ENCODE measurements around the gene SCUBE1. TPM values are rescaled to one million over a fixed set of nuclear protein-coding genes. Genes with fewer than 3 reads are reported as not detected.

SCUBE1 gene
- total RNA-seq, 2 experiments from 2014 or later: 0.07 TPM; not detected in 1

- ChIA-PET CTCF (interaction anchor here (0.7 kb wide), 1 partner anchor 34 kb away, joined by 3 read pairs; no protein-coding TSS in a partner anchor), POLR2A (interaction anchor here (0.6 kb wide), 1 partner anchor 74 kb away, joined by 3 read pairs; no protein-coding TSS in a partner anchor)
- Mint-ChIP-seq H3K27me3 (no peaks in the 10 kb centered on the region), H3K36me3 (ENCODE audit: low read depth) (no peaks in the 10 kb centered on the region), H3K27ac (no peak overlapping the region), H3K4me1 (ENCODE audit: low read depth) (no peaks in the 10 kb centered on the region), H3K9me3 (no peaks in the 10 kb centered on the region), H3K4me3 (no peak overlapping the region)
- no peak for DNase-seq
- intact Hi-C loops (cut with micrococcal nuclease): no loop called here
- no peak for TF ChIP-seq CTCF (IDR thresholded peaks at IDR 0.05)
- ATAC-seq: no peak
These were observed 30.6 kb downstream of the SCUBE1 start for GRCh38 chr22:43312608-43313007.

GRCh38 chr22:43310798-43311197 lies 32.4 kb downstream of the SCUBE1 start:
- POLR2A ChIA-PET: no interaction called here
- intact Hi-C loops (cut with micrococcal nuclease): no loop called here
- no peaks in the 10 kb centered on the region for H3K36me3 Mint-ChIP-seq (ENCODE audit: low read depth)
- no peaks in the 10 kb centered on the region for H3K27me3 Mint-ChIP-seq
- TF ChIP-seq CTCF (IDR thresholded peaks at IDR 0.05): no peak
- CTCF ChIA-PET: interaction anchor here (0.6 kb wide), 1 partner anchor 552 kb away, joined by 3 read pairs; no protein-coding TSS in a partner anchor
- H3K27ac Mint-ChIP-seq: no peak overlapping the region
- no peaks in the 10 kb centered on the region for H3K9me3 Mint-ChIP-seq
- no peaks in the 10 kb centered on the region for H3K4me1 Mint-ChIP-seq (ENCODE audit: low read depth)
- no peak overlapping the region for H3K4me3 Mint-ChIP-seq
- DNase-seq (no peak), ATAC-seq (no peak)

- ATAC-seq (no peak), DNase-seq (no peak)
- ChIA-PET CTCF (interaction anchor here (0.6 kb wide), 1 partner anchor 553 kb away, joined by 3 read pairs; no protein-coding TSS in a partner anchor), POLR2A (no interaction called here)
- H3K36me3 Mint-ChIP-seq (ENCODE audit: low read depth): no peaks in the 10 kb centered on the region
- no peak for TF ChIP-seq CTCF (IDR thresholded peaks at IDR 0.05)
- H3K27me3 Mint-ChIP-seq: no peaks in the 10 kb centered on the region
- no peak overlapping the region for H3K4me3 Mint-ChIP-seq
- no peak overlapping the region for H3K27ac Mint-ChIP-seq
- H3K4me1 Mint-ChIP-seq (ENCODE audit: low read depth): no peaks in the 10 kb centered on the region
- intact Hi-C loops (cut with micrococcal nuclease): no loop called here
- no peaks in the 10 kb centered on the region for H3K9me3 Mint-ChIP-seq
These were observed 32.9 kb downstream of the SCUBE1 start for GRCh38 chr22:43310311-43310710.

GRCh38 chr22:43308836-43309235 lies 34.3 kb downstream of the SCUBE1 start:
- H3K27ac Mint-ChIP-seq: no peak overlapping the region
- TF ChIP-seq CTCF (IDR thresholded peaks at IDR 0.05): no peak
- DNase-seq: no peak
- ATAC-seq: no peak
- H3K4me1 Mint-ChIP-seq (ENCODE audit: low read depth): no peaks in the 10 kb centered on the region
- no peaks in the 10 kb centered on the region for H3K9me3 Mint-ChIP-seq
- POLR2A ChIA-PET: interaction anchor here (0.5 kb wide), 1 partner anchor 251 kb away, joined by 3 read pairs; no protein-coding TSS in a partner anchor
- no peak overlapping the region for H3K4me3 Mint-ChIP-seq
- no peaks in the 10 kb centered on the region for H3K27me3 Mint-ChIP-seq
- H3K36me3 Mint-ChIP-seq (ENCODE audit: low read depth): no peaks in the 10 kb centered on the region
- CTCF ChIA-PET: interaction anchor here (0.9 to 1.3 kb wide), 2 partner anchors 38 to 77 kb away, joined by 3 to 4 read pairs; no protein-coding TSS in a partner anchor
- intact Hi-C loops (cut with micrococcal nuclease): no loop called here

- ChIA-PET CTCF (interaction anchor here (0.9 to 1.3 kb wide), 2 partner anchors 38 to 78 kb away, joined by 3 to 4 read pairs; no protein-coding TSS in a partner anchor), POLR2A (interaction anchor here (0.5 kb wide), 1 partner anchor 251 kb away, joined by 3 read pairs; no protein-coding TSS in a partner anchor)
- Mint-ChIP-seq H3K27ac (no peak overlapping the region), H3K9me3 (no peaks in the 10 kb centered on the region), H3K4me3 (no peak overlapping the region), H3K36me3 (ENCODE audit: low read depth) (no peaks in the 10 kb centered on the region), H3K27me3 (no peaks in the 10 kb centered on the region), H3K4me1 (ENCODE audit: low read depth) (no peaks in the 10 kb centered on the region)
- no peak for TF ChIP-seq CTCF (IDR thresholded peaks at IDR 0.05)
- no peak for DNase-seq
- ATAC-seq: no peak
- intact Hi-C loops (cut with micrococcal nuclease): no loop called here
These were observed 34.9 kb downstream of the SCUBE1 start for GRCh38 chr22:43308060-43308830.
